Activated CD4-positive, alpha-beta T cell treated with anti-CD3 and anti-CD28 coated beads, Interleukin-2, amount 50 U/mL, for 48 hours (primary cell): ENCODE results near the gene KRT31.
"Not testable (repeated sequence)": the region's sequence is repeated elsewhere in the genome, so short reads cannot be mapped to it uniquely, and the experiment has no call there.

Experiments used
- DNase-seq, 2 experiments: peaks; one replicate each; pipeline ENCODE4 v3.0.0-alpha.2; 2020

The KRT31 gene

DNA sequence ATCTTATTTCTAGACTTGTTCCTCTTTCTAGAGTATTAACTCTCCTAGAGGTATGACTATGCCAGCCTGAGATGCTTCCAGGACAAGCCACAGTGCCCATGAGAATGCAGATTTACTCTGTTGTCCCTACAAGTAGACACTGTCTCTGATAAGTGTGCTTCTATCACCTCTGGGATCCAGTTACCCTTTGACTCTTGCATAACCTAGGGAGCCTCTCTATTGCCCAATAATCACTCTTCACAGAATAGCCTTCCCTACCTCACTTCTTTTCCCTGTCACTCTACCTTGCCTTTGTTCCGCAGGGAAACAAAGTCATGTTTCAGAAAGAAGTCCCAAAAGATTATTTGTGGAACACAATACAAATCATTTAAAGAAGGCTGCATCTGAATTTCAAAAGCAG lies 13.7 kb downstream of the KRT31 start:
- no peak for DNase-seq

DNA sequence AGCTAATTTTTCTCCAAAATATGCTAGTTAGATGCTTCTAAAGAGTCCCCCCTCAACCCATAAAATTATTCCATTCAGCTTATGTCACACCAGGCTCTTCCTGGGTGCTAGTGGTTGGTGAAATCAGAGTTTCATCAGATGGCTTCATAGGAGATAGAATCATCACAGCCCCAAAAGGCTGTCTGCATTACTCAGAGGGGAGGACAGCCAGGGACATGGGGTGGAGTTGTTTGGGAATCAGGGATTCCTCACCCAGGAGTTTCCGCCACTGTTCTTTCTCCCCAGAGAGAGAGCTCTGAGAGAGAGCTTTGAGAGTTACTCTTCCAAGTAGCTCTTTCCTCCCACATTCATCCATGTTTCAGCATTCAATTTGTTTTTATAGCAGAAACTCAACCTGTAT lies 15.0 kb downstream of the KRT31 start:
- no peak for DNase-seq

DNA sequence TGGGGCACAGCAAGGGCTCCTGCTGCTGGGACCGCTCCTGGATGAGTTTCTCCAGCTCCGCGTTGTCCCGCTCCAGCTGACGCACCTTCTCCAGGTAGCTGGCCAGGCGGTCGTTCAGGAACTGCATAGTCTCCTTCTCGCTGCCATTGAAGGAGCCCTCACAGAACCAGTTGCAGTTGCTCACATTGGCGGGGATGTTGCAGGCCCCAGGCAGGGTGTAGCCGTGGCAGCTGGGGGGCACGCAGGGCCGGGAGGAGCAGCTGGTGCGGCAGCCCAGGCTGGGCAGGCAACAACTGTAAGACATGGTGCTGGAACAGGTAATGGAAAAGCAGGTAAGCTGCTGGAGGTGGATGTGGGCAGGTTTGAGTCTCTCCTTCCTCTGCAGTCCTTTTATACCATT lies 15.5 kb downstream of the KRT31 start, which contains the start of gene KRT34:
Gene KRT34, minus strand, starts transcription at position 364 of the 400 bp plus-strand sequence. Its CDS starts 60 bp downstream, at position 304.
- not testable (repeated sequence) for DNase-seq

- not testable (repeated sequence) for DNase-seq
These were observed 17.3 kb downstream of the KRT31 start for GRCh38 chr17:41380091-41380490.

- DNase-seq: no peak
These were observed 19.9 kb downstream of the KRT31 start for GRCh38 chr17:41377546-41377945.

- no peak for DNase-seq
These were observed 27.7 kb downstream of the KRT31 start, which contains the start of gene KRT33B for GRCh38 chr17:41369713-41370112. Gene KRT33B, minus strand, starts transcription at chr17:41369813. Its CDS starts 63 bp downstream, at chr17:41369750.

GRCh38 chr17:41369023-41369422 lies 28.4 kb downstream of the KRT31 start:
- DNase-seq: no peak

DNA sequence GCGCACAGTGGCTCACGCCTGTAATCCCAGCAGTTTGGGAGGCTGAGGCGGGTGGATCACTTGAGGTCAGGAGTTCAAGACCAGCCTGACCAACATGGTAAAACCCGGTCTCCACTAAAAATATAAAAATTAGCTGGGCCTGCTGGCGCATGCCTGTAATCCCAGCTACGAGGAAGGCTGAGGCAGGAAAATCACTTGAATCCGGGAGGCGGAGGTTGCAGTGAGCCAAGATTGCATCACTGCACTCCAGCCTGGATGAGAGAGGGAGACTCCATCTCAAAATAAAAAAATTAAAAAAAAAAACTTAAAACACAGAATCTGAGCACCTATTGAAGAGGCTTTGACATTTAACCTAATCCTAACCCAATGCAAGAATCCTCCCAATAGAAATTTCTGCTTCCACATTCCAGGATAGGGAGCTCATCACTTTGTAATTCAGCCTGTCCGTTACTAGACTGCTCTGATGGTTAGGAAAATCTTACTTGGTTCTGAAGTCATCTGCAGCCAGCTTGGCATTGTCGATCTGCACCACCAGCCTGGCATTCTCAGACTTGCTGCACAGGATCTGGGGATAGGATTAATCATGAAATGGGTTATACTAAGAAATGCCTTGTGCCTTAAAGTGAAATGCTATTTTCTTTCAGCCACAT lies 29.9 kb downstream of the KRT31 start:
- no peak for DNase-seq

DNA sequence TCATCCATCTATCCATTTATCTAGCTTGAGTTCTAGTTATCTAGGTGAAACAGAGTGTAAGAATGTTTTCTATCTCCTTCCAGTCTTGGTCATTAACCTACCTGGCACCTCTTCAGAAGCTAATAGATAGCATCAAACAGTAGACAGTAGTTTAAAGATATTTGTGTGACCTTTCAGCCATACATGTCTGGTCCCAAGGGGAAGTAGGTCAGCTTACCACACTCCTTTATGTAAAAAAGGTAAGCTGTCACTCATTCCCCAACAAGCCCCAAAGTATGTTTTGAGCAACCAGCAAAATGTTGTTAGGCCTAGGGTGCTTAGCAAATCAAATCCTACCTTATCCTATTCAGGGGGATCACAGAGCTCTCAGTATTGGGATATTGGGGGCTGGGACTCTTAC lies 31.3 kb downstream of the KRT31 start:
- DNase-seq: no peak

GRCh38 chr17:41363881-41364280 lies 33.5 kb downstream of the KRT31 start:
- no peak for DNase-seq

DNA sequence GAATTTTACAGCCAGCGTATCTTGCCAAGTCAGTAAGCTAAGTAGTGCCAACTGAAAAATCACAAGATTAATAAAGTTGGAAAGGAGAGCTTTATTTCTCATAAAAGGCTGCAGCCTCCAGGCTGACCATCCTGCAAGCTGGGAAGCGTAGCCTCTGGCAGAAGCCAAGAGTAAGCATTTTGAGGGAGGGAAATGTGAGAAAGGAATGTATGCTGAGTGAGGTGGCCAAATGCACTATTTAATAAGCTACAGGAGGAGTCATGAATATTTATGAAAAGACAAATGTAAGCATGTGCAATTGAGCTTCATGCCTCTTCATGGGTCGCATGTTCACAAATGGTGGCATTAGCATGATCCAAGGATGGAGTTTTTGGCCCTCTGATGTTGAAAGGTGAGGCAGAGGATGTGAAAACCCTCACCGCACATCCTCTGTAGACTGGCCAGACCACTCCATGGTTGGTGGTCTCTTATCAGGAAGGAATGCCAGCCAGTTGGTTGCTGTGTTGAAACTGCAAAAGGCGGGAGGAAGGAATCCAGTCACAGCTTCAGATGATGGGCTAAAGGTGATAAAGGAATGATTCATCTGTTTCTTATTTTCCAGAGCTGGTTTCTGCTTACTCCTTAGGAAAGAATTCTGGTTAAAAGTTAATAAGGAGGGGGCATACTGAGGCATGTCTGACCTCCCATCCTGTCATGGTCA lies 37.0 kb downstream of the KRT31 start:
- no peak for DNase-seq

DNA sequence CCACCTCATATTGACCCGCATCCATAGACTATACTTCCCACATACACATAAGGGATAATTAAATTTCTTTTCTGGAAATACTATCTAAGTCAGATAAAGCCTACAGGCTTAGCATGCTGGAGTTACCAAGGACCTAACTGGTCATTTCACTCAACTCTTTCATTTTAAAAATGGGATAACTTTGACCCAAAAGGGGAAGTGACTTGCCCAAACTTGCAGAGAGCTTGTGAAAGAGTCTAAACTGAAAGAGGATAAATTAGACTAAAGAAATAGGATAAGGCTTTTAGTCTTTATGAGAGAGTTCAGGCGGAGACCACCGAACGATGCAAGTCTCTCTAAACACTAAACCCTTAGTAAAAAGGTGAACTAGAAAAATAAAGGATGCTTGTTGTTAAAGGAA lies 42.9 kb downstream of the KRT31 start:
- DNase-seq: no peak

DNA sequence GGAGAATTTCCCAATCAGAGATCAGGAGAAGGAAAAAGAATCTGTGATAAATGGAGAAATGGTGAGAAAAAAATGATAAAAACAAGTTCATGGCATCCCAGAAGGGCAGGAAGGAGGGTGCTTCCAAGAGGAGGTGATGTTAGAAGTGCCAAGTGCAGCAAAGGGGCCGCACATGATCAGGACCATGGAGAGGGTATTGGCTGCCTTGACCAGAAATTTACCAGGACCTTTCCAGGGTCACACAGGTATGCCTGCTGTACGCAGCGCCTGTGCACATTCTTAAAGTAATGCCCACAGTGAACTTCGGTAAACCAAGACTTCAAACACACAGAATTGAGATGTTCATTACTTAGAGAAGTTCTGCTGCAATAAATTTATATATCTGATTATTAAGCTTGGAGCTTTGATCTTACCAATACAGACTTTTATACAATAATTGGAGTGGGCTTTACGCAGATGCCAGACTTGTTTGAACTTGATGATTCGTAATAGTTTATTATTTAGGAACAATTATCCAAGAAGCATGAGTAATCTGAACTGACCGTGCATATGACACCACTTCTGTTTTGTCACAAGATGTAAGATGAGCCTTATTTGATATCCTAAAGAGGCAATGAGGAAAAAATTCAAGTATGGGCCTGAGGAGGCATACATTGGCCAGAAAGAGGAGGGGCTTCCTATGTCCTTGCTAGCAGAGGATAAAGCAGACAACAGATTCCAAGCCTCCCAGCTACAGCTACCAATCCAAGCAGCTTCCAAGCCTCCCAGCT lies 44.6 kb downstream of the KRT31 start:
- DNase-seq: no peak

- DNase-seq: no peak
These were observed 46.2 kb downstream of the KRT31 start for GRCh38 chr17:41351177-41351576.

GRCh38 chr17:41350381-41350878 lies 47.0 kb downstream of the KRT31 start, which contains the start of gene KRT33A:
Gene KRT33A, minus strand, starts transcription at chr17:41350828. Its CDS starts 61 bp downstream, at chr17:41350767.
- not testable (repeated sequence) for DNase-seq

DNA sequence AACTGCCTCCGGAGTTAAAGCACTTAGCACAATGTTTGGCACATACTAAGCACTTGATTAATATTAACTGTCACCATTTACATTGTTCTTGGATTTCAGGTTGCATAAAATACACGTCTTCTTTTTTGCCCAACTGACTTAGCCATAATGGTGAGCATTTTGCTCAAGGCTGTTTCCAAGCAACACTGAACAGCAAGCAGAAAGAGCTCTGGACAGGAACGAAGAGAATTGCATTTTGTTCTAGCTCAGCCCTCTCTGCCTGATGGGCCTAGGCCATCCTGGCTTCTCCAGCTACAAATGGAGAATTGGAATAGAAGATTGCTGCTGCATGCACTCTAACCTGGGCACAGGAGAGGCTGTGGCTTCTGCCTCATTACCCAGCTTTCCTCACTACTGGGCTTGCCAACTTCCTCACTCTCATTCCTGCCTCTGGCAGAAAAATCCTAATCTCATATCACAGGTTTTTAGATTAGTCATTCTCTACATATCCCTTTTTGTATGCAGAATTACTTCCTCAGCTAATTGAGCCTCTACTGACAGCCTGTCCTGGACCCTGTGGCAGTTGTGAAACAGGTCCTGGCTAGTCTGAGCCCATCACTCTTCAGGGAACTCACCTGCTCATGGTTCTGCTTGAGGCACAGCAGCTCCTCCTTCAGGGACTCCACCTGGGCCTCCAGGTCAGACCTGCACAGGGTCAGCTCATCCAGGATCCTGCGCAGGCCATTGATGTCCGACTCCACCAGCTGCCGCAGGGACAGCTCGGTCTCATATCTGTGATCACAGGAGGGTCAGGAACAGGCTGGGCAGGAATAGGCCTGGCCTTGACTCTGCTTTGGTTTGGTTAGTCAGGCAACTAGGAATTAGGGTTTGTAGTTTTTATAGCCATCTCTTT lies 49.3 kb downstream of the KRT31 start:
- DNase-seq: no peak

DNA sequence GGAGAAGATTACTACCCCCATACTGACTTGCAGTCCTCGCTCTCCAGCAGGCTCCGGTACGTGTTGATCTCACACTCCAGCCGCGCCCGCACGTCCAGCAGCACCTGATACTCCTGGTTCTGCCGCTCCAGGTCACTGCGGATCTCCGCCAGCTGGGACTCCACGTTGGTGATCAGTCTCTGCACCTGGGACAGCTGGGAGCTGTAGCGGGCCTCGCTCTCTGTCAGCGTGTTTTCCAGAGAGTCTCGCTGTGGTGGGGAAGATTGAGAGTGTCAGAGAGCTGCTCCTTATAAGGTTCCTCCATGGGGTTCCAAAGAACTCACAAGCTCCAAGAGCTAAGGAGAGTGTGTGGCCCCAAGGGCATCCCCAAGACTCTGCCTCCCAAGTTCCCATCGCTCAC lies 51.0 kb downstream of the KRT31 start:
- DNase-seq: not testable (repeated sequence)

- DNase-seq: no peak
These were observed 51.4 kb downstream of the KRT31 start for GRCh38 chr17:41345992-41346391.
